ENCODE measurements around the gene IL1RN. TPM values are rescaled to one million over a fixed set of nuclear protein-coding genes. Genes with fewer than 3 reads are reported as not detected.
A peak's percentile ranks its signal among the peaks of the same experiment; 100 is the strongest.

The IL1RN gene
- total and polyA plus RNA-seq, 2 of the 13 experiments (the other 11 are each of a cell fraction or from before 2014, with no cell fraction given), result 21.2 to 101 TPM

- TF ChIP-seq SIN3A (IDR thresholded peaks at IDR 0.05; ENCODE audit: borderline replicate concordance, low read depth, low read length) (peak; percentile 35; the same call in 1 of the 2 replicates), PAWR (CRISPR knock-in tag; IDR thresholded peaks at IDR 0.05; ENCODE audit: borderline replicate concordance) (no peak), NCOA1 (CRISPR knock-in tag; IDR thresholded peaks at IDR 0.05) (no peak), RXRB (CRISPR knock-in tag; IDR thresholded peaks at IDR 0.05; ENCODE audit: borderline replicate concordance) (peak; percentile 22; the same call in 1 of the 2 replicates), CSRNP2 (CRISPR knock-in tag; conservative IDR thresholded peaks at IDR 0.05; ENCODE audit: low read depth) (no peak), ZNF687 (CRISPR knock-in tag; IDR thresholded peaks at IDR 0.05) (peak; percentile 86), AGO2 (optimal IDR thresholded peaks at IDR 0.05; ENCODE audit: low read depth, low read length) (peak; percentile 26), MYPOP (CRISPR knock-in tag; IDR thresholded peaks at IDR 0.05) (no peak), ZSCAN25 (CRISPR knock-in tag; IDR thresholded peaks at IDR 0.05) (peak; percentile 13; the same call in 1 of the 2 replicates), ZNF263 (CRISPR knock-in tag; IDR thresholded peaks at IDR 0.05) (peak; percentile 59; the same call in 1 of the 2 replicates), ZNF577 (CRISPR knock-in tag; IDR thresholded peaks at IDR 0.05; ENCODE audit: borderline replicate concordance, low read depth) (no peak), SKI (IDR thresholded peaks at IDR 0.05; ENCODE audit: partially characterized antibody) (no peak), ZNF292 (CRISPR knock-in tag; IDR thresholded peaks at IDR 0.05; ENCODE audit: borderline replicate concordance, low read depth) (peak; percentile 61; the same call in 1 of the 2 replicates), ZBTB20 (CRISPR knock-in tag; IDR thresholded peaks at IDR 0.05; ENCODE audit: borderline replicate concordance, low read depth) (0 out of 2 replicates have a peak, but pooled peaks have one; percentile 49), HDAC2 (CRISPR knock-in tag; IDR thresholded peaks at IDR 0.05) (no peak), ATF7-NPFF (CRISPR knock-in tag; IDR thresholded peaks at IDR 0.05; ENCODE audit: low read depth) (no peak), ARNTL (CRISPR knock-in tag; IDR thresholded peaks at IDR 0.05) (0 out of 2 replicates have a peak, but pooled peaks have one; percentile 52), KAT7 (CRISPR knock-in tag; IDR thresholded peaks at IDR 0.05; ENCODE audit: borderline replicate concordance) (0 out of 2 replicates have a peak, but pooled peaks have one; percentile 40), ZNF703 (CRISPR knock-in tag; IDR thresholded peaks at IDR 0.05; ENCODE audit: borderline replicate concordance) (no peak), POGZ (CRISPR knock-in tag; IDR thresholded peaks at IDR 0.05) (peak; percentile 28; the same call in 1 of the 2 replicates), SMARCE1 (IDR thresholded peaks at IDR 0.05; ENCODE audit: borderline replicate concordance) (no peak), ATF3 (CRISPR knock-in tag; IDR thresholded peaks at IDR 0.05) (no peak)
Measured at GRCh38 chr2:113173542-113174375, 46.4 kb downstream of the IL1RN start, which contains the start of gene PSD4 (continued).
